ENCODE results near the gene ARL11.

DNA sequence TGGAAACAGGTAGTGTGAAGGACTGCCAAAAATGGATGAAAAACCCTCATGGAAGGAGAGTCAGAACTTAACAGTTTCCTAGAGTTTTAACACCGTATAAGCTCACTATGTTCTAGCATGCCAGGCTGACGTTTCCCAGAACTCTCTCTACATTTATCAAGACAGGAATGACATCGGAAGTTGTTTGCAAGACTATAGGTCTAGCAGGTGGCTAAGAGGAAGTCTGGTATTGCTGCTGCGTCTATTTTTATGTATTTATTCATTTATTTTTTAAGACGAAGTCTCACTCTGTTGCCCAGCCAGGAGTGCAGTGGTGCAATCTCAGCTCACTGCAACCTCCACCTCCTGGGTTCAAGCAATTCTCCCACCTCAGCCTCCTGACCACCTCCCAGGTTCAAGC, 20.5 kb upstream of the ARL11 start:
- TF ChIP-seq SP1 (IDR thresholded peaks at IDR 0.05): no peak
- no peak for TF ChIP-seq TARDBP (IDR thresholded peaks at IDR 0.05)
- no peak for TF ChIP-seq LEF1 (IDR thresholded peaks at IDR 0.05; ENCODE audit: borderline replicate concordance)
- TF ChIP-seq SUZ12 (IDR thresholded peaks at IDR 0.05): no peak
